GM20431 (cell line): ENCODE data around the gene NKAIN2.
"Not testable (repeated sequence)": the region's sequence is repeated elsewhere in the genome, so short reads cannot be mapped to it uniquely, and the experiment has no call there.

Experiments used
- in situ Hi-C: fragments of 300-500 bp; cut with MseI, MboI; formaldehyde crosslinking; loops from one replicate; pipeline ENCODE4 v1.15.0; 2020; ENCODE audit warnings: low sequenced_read_pairs; ENCODE audit not compliant: unreplicated experiment

Gene NKAIN2

GRCh38 chr6:123875784-123876183 is 72.1 kb downstream of the NKAIN2 start:
- in situ Hi-C loops: no loop called here

GRCh38 chr6:123879749-123880148 is 76.1 kb downstream of the NKAIN2 start:
- in situ Hi-C loops: no loop called here

- in situ Hi-C loops: no loop called here
These were observed 85.3 kb downstream of the NKAIN2 start for GRCh38 chr6:123888771-123889513.

- in situ Hi-C loops: no loop called here
These were observed 91.7 kb downstream of the NKAIN2 start for GRCh38 chr6:123895346-123895745.

GRCh38 chr6:123895806-123896205 is 92.1 kb downstream of the NKAIN2 start:
- in situ Hi-C loops: no loop called here

GRCh38 chr6:123896869-123897268 is 93.2 kb downstream of the NKAIN2 start:
- in situ Hi-C loops: no loop called here

- in situ Hi-C loops: no loop called here
These were observed 94.3 kb downstream of the NKAIN2 start for GRCh38 chr6:123897965-123898364.

- in situ Hi-C loops: no loop called here
These were observed 95.0 kb downstream of the NKAIN2 start for GRCh38 chr6:123898665-123899064.

GRCh38 chr6:123899745-123900144 is 96.1 kb downstream of the NKAIN2 start:
- in situ Hi-C loops: no loop called here

GRCh38 chr6:123901436-123901835 is 97.8 kb downstream of the NKAIN2 start:
- in situ Hi-C loops: no loop called here

GRCh38 chr6:123902738-123903313 is 99.2 kb downstream of the NKAIN2 start:
- in situ Hi-C loops: no loop called here

GRCh38 chr6:123904228-123904627 is 100.6 kb downstream of the NKAIN2 start:
- in situ Hi-C loops: no loop called here

GRCh38 chr6:123908797-123909196 is 105.1 kb downstream of the NKAIN2 start:
- in situ Hi-C loops: no loop called here

- in situ Hi-C loops: no loop called here
These were observed 106.3 kb downstream of the NKAIN2 start for GRCh38 chr6:123909989-123910388.

- in situ Hi-C loops: no loop called here
These were observed 110.2 kb downstream of the NKAIN2 start for GRCh38 chr6:123913863-123914262.

GRCh38 chr6:123923379-123923778 is 119.7 kb downstream of the NKAIN2 start:
- in situ Hi-C loops: not testable (repeated sequence)

GRCh38 chr6:123925350-123925749 is 121.7 kb downstream of the NKAIN2 start:
- in situ Hi-C loops: no loop called here

- in situ Hi-C loops: no loop called here
These were observed 122.3 kb downstream of the NKAIN2 start for GRCh38 chr6:123925842-123926399.

- in situ Hi-C loops: no loop called here
These were observed 124.9 kb downstream of the NKAIN2 start for GRCh38 chr6:123928529-123928928.

- in situ Hi-C loops: no loop called here
These were observed 128.3 kb downstream of the NKAIN2 start for GRCh38 chr6:123931928-123932327.

GRCh38 chr6:123940551-123940950 is 136.9 kb downstream of the NKAIN2 start:
- in situ Hi-C loops: no loop called here

GRCh38 chr6:123941855-123942254 is 138.2 kb downstream of the NKAIN2 start:
- in situ Hi-C loops: no loop called here
